Lung (tissue), 12 donors: ENCODE results near the gene BMP8A. TPM values are rescaled to one million over a fixed set of nuclear protein-coding genes. Genes with fewer than 3 reads are reported as not detected.
"Not testable (repeated sequence)": the region's sequence is repeated elsewhere in the genome, so short reads cannot be mapped to it uniquely, and the experiment has no call there.

Source experiments
- ATAC-seq: fragments of 200-7000 bp; cut with Tn5 transposase; one replicate; pipeline ENCODE4 v1.9.1; 2020; ENCODE audit warnings: moderate number of reproducible peaks; ENCODE audit not compliant: insufficient read depth, low FRiP score
- DNase-seq, 3 donors: peaks; one replicate each; pipeline ENCODE4 v3.0.0-alpha.2; 2013 to 2017
- H3K27ac ChIP-seq, 2 donors: one replicate each; pipeline ENCODE4 v1.5.1; 2013; ENCODE audit warnings: mild to moderate bottlenecking in 2 of 2, moderate library complexity in 2 of 2, control low read depth in 1 of 2, inconsistent platforms in 1 of 2, low read depth in 1 of 2, low read length in 1 of 2
- H3K27me3 ChIP-seq, 3 donors: one replicate each; pipeline ENCODE4 v1.5.1; 2013; ENCODE audit warnings: low read length in 2 of 3; ENCODE audit not compliant: control insufficient read depth in 3 of 3, insufficient read depth in 3 of 3
- H3K36me3 ChIP-seq, 4 donors: one replicate each; pipeline ENCODE4 v1.5.1; 2013; ENCODE audit warnings: low read length in 4 of 4, mild to moderate bottlenecking in 1 of 4, moderate library complexity in 1 of 4; ENCODE audit not compliant: control insufficient read depth in 4 of 4, insufficient read depth in 4 of 4
- H3K4me1 ChIP-seq, 5 donors: one replicate each; pipeline ENCODE4 v1.5.1; 2013; ENCODE audit warnings: low read length in 5 of 5, mild to moderate bottlenecking in 2 of 5, moderate library complexity in 1 of 5; ENCODE audit not compliant: control insufficient read depth in 5 of 5, insufficient read depth in 5 of 5
- H3K4me3 ChIP-seq: one replicate; pipeline ENCODE4 v1.5.1; 2013; ENCODE audit warnings: mild to moderate bottlenecking, control low read depth, moderate library complexity
- H3K9ac ChIP-seq, 2 donors: one replicate each; pipeline ENCODE4 v1.5.1; 2013; ENCODE audit warnings: low read length in 2 of 2, control low read depth in 1 of 2; ENCODE audit not compliant: insufficient read depth in 1 of 2
- H3K9me3 ChIP-seq, 4 donors: one replicate each; pipeline ENCODE4 v1.5.1; 2013; ENCODE audit warnings: low read length in 3 of 4, mild to moderate bottlenecking in 1 of 4, moderate library complexity in 1 of 4; ENCODE audit not compliant: control insufficient read depth in 4 of 4, insufficient read depth in 3 of 4
- WGBS, 2 donors: extraction: QIAGEN DNeasy Blood & Tissue Kit; methylation state at CpG; one replicate each; pipeline ENCODE4 v1.1.7; 2013; 5-methylcytosine and 5-hydroxymethylcytosine counted together
- polyA plus RNA-seq, 2 donors: library from polyadenylated mRNA; stranded (reverse); fragments of 200-250 nt; gene quantifications; one replicate each; pipeline ENCODE4 v1.2.1, GENCODE V29; 2013
- total RNA-seq, 2 donors: library from RNA; depleted of rRNA in 1 of 2; stranded (reverse); fragments of >200 nt in 1 of 2; gene quantifications; one replicate each; pipeline ENCODE4 v1.2.1, GENCODE V29; 2014 to 2021
- TF ChIP-seq, protein P1 (sequence below): IDR thresholded peaks from 2 replicates; pipeline ENCODE4 v1.5.1; 2012; ENCODE audit warnings: mild to moderate bottlenecking; ENCODE audit errors: control extremely low read depth, extremely low read depth
- donor health status: control.
- donor health status: control.
- donor health status: Bipolar disorder and iron deficiency.
- donor health status: healthy.
- donor health status: DM: yes; HTN: yes; CAD: no.

Gene BMP8A
- total and polyA plus RNA-seq, 4 donors: 0.30 to 0.68 (median 0.55) TPM; not detected in 1

DNA sequence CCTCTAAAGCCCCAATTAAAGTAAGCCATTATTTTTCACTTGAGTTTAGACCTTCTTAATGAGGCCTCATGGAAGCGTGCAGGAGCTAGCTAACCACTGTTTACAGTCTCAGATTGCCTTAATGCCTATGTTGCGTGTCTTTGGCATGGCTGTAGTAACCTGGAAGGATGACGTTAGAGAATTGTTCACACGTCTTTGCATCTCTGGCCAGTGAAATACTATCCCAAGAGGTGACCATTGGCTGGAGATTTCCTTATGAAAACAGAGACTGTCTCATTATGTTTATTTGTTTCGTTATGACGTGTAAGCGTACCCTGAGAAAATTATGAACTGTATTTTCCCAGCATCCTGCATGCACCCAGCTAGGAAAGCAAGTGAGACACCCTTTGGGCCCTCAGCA, 18.6 kb upstream of the BMP8A start:
- WGBS, 2 donors: 91% methylated on average over 7 of the region's 7 CpGs
- TF ChIP-seq, protein P1, sequence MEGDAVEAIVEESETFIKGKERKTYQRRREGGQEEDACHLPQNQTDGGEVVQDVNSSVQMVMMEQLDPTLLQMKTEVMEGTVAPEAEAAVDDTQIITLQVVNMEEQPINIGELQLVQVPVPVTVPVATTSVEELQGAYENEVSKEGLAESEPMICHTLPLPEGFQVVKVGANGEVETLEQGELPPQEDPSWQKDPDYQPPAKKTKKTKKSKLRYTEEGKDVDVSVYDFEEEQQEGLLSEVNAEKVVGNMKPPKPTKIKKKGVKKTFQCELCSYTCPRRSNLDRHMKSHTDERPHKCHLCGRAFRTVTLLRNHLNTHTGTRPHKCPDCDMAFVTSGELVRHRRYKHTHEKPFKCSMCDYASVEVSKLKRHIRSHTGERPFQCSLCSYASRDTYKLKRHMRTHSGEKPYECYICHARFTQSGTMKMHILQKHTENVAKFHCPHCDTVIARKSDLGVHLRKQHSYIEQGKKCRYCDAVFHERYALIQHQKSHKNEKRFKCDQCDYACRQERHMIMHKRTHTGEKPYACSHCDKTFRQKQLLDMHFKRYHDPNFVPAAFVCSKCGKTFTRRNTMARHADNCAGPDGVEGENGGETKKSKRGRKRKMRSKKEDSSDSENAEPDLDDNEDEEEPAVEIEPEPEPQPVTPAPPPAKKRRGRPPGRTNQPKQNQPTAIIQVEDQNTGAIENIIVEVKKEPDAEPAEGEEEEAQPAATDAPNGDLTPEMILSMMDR: no peak
- Histone ChIP-seq H3K36me3 (peaks cover 22 to 68% (median 41%) of the 10 kb centered on the region in 4 donors), H3K27me3 (no peaks in the 10 kb centered on the region), H3K9ac (no peak overlapping the region), H3K4me3 (no peak overlapping the region), H3K27ac (no peak overlapping the region), H3K4me1 (peaks cover 0 to 6% (median 0%) of the 10 kb centered on the region in 5 donors), H3K9me3 (no peaks in the 10 kb centered on the region)
- no peak for ATAC-seq
- no peak for DNase-seq

DNA sequence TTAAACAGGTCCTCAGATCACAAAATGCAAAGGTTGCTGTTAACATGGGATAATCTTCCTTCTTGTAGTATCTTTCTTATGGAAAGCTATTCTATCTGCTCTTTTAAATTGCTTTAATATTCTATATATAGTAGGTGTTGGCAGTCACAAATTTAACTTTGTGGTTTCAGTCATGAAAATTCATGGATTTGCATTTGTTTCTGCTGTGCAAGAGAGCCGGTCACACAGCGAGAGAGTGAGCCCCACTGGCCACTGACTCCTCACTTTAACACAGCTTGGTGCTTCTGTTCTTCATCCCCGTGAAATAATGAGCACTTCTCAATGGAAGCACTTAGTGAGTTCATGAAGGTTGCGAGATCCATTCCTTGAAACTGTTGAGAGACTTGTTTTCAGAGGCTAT, 18.1 kb upstream of the BMP8A start:
- Histone ChIP-seq H3K27me3 (no peaks in the 10 kb centered on the region), H3K9ac (no peak overlapping the region), H3K27ac (no peak overlapping the region), H3K4me3 (no peak overlapping the region), H3K4me1 (peaks cover 0 to 6% (median 0%) of the 10 kb centered on the region in 5 donors), H3K36me3 (peaks cover 22 to 65% (median 37%) of the 10 kb centered on the region in 4 donors), H3K9me3 (no peaks in the 10 kb centered on the region)
- WGBS, 2 donors: 94 to 97% methylated on average over 4 of the region's 4 CpGs
- TF ChIP-seq, protein P1: no peak
- ATAC-seq: no peak
- DNase-seq: no peak

DNA sequence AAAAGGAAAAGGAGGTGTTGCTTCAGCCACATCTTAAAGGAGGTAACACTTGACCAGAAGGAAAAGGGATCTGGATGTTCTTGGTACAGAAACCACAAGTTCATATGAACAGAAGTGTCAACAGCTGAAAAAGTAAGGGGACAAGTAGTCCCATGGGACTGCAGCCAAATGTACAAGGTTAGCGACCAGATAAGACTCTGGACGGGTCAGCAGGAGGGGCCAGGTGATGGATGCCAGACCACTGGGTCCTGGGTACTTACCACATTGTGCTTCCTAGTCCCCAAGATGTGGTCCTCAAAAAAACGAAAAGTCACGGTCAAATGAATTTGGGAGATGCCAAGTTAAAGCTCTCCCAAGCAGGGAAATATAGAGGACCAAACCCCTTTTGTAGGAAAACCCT, 16.6 kb upstream of the BMP8A start:
- Histone ChIP-seq H3K27me3 (no peaks in the 10 kb centered on the region), H3K9me3 (no peaks in the 10 kb centered on the region), H3K4me3 (no peak overlapping the region), H3K9ac (no peak overlapping the region), H3K4me1 (peaks cover 0 to 6% (median 0%) of the 10 kb centered on the region in 5 donors), H3K36me3 (peaks cover 16 to 68% (median 34%) of the 10 kb centered on the region in 4 donors), H3K27ac (no peak overlapping the region)
- TF ChIP-seq, protein P1: no peak
- WGBS, 2 donors: 80 to 88% methylated on average over 4 of the region's 4 CpGs
- ATAC-seq: no peak
- DNase-seq: no peak

DNA sequence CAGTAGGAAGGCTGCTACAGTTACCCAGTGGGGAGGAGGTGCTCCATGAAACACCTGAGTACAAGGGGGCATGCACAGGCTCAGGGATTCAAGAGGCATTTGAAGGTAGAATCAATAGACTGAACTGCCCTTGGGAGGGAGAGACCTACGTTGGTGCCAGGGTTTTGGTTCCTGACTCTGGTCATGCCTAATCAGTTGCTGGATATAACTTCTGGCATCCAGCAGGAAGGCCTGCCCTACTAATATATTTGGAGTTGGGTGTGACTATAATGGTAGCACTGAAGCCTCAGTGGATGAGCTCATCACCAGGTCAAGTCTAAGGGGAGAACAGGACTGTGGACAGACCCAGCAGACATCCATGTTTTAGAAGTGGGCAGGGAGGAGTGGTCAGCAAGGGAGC, 15.9 kb upstream of the BMP8A start:
- H3K4me3 ChIP-seq, H3K4me1 ChIP-seq, H3K27me3 ChIP-seq, DNase-seq, H3K9me3 ChIP-seq, ATAC-seq, H3K9ac ChIP-seq: not testable (repeated sequence)
- peaks cover 21 to 72% (median 37%) of the 10 kb centered on the region in 4 donors for H3K36me3 ChIP-seq
- H3K27ac ChIP-seq: peak overlapping the region in 1 of 2 donors; percentile 5
- 78 to 79% methylated on average over 1 of the region's 1 CpG for WGBS, 2 donors
